Measurements from ENCODE around the gene JARID2.

DNA sequence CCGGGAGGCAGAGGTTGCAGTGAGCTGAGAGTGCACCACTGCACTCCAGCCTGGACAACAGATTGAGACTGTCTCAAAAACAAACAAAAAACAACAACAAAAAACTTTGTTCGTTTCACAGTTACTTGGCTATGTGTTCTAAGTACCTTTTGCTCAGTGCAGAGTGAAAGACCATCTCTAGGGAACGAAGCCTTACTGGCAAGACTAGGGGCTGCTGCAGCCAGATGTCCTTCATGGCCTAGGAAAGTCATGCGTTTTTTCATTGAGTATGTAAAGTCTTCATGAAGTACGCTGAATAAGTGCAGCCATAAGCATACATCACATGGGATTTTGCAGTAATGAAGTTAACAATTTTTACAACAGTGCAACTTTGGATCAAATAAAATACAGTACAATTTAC lies 111.1 kb downstream of the JARID2 start:
- no peak for TF ChIP-seq POLR2A (IDR thresholded peaks at IDR 0.05)
- no peak for TF ChIP-seq CTCF (IDR thresholded peaks at IDR 0.05)
- no peak for TF ChIP-seq POLR2AphosphoS5 (IDR thresholded peaks at IDR 0.05)
- no peak for TF ChIP-seq EP300 (IDR thresholded peaks at IDR 0.05)
